NCI-H2107 treated with DMSO at 0.1 percent for 48 hours (cell line): ENCODE results near the gene RTP5.
"Not testable (repeated sequence)": the region's sequence is repeated elsewhere in the genome, so short reads cannot be mapped to it uniquely, and the experiment has no call there.

Experiments
- DNase-seq: peaks from one replicate; lab custom pipeline; 2025; ENCODE audit not compliant: unreplicated experiment; lab: John Stamatoyannopoulos, UW

Gene RTP5

DNA sequence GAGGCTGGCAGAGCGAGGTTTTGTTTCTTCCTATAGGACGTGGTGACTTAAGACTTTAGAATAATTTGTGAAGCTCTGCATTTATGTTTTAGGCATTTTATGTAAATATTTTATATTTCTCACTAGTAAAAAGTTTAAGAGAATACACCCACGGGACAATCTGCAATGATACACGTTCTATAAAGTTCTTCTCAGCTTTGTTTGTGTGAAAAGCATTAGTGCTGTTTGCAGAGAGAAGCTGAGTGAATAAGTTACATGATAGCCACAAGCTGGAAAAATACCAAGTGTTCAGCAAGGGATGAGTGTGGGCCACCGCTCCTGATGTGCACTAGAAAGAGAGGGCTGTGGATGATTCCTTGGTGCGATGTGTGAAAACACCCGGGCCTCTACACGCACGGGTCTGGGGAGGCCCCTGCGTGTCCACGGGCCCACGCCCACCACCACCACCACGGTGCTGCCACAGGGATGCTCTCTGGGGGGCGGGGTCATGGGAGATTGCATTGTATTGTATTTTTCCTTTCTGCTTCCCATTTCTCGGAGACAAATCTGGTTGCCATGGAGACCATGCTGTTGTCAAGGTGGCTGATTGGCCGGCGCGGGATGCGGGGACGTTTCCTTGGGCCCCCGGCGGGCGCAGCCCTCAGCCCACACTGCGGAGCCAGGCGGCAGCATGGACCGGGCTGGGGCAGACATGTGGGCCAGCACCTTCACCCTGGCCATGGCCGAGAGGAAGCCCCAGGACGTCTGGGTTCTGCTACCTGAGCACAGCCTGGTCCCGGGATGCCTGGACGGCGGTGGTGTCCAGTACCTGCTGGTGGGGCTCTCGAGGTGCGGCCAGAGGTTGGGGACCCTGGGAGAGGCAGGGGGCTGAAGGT is at the start of gene RTP5:
RTP5 (plus strand) TSS at position 643 of the 875 bp plus-strand sequence; CDS start at position 671, 28 bp downstream.
- no peak for DNase-seq

DNA sequence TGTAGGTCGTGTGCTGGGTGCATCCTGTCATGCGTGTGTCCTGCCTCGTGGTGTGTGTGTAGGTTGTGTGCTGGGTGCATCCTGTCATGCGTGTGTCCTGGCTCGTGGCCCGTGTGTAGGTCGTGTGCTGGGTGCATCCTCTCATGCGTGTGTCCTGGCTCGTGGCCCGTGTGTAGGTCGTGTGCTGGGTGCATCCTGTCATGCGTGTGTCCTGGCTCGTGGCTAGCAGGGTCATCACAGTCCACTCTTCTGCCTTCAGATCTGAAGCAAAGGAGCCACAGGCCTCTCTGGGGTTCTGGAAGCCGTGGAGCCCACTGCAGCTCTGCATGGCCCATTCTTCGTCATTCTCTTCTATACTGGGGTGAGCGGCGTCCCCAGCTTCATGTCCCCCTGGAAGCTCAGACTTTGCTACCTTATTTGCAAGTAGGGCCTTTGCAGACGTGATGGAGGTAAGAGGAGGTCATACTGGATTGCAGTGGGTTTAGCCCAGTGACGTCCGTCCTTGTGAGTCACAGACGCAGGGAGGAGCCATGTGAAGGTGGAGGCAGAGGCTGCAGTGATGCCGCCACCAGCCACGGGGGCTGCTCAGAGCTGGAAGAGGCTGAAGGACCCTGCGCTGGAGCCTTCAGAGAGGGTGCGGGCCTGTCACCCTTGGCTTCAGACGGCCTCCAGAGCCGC is 49.4 kb upstream of the RTP5 start:
- not testable (repeated sequence) for DNase-seq

DNA sequence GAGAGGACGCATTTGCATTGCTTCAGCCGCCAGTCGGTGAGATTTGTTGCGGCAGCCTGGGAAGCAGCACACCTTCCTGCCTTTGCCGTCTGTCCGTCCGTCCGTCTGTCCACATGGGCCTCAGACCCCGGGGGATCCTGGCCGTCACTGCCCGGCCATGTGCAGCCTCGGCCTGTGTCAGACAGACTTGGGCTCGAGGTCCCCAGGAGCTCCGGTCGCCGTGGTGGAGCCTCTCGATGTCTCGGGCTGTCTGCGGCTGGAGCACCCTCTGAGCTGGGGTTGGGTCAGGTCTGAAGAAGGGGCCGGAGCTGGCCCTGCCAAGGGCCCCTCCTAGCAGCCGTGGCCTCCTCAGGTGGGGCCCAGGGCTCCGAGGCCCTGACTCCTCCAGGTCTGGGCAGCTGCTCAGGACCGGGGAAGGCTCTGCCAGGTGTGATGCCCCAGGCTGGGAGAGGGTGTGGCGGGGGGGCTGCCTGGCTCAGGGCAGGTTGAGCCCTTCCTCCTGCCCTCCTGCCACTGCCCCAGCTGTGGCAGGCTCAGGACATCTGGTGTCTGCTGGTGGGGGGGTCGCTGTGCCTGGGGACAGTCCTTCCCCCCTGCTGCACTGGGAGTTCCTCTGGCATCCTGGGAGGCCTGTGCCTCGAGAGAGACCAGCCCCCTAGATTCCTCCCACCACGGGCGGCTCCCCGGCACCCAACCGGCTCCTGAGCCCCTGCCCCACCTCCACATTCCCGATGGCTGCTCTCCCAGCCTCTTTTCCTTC is 48.7 kb upstream of the RTP5 start:
- DNase-seq, result no peak

DNA sequence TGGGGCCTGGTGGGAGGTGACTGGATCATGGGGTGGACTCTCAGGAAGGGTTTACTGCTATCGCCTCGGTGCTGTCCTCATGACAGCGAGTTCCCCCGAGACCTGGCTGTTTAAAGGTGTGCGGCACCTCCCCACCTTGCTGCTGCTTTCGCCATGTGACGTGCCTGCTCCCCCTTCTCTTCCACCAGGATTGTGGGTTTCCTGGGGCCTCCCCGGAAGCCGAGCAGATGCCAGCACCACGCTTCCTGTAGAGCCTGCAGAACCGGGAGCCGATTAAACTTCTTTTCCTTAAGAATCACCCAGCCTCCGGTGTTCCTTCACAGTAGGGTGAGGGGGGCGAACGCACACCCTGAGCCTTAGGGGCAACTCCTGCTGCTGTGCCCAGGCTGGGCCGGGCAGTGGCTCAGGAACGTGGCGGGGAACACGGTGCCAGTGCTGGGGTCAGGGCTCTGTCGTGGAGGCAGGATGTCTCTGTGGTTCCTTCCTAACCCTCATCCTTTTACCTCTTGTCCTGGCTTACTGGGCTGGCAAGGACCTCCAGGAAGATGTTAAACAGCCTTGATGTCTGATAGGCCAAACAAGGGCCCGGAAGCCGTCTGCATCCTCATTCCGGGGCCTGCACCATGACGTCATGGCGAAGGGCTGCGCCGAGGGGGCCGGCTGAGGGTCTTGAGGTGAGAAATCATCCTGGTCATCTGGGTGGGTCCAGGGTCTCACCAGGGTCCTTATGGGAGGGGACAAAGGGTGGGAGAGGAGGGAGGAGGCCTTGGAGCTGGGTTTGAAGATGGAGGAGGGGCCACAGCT is 47.9 kb upstream of the RTP5 start:
- DNase-seq, result no peak

DNA sequence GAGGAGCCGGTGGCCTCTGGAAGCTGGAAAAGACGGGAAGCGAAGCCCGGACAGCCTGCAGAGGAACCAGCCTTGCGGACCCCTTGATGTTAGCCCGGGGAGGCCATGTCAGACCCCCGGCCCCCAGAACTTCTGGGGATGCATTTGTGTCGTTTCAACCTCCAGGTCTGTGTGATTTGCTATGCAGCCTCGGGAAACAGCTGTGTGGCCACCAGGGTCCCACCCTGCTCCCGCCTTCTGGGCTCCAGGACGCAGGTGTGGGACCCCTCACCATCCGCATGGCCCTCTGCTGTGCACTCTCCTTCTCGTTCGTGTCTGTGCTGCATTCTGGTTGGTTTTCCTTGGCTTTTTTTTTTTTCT is 47.3 kb upstream of the RTP5 start:
- DNase-seq, result no peak

DNA sequence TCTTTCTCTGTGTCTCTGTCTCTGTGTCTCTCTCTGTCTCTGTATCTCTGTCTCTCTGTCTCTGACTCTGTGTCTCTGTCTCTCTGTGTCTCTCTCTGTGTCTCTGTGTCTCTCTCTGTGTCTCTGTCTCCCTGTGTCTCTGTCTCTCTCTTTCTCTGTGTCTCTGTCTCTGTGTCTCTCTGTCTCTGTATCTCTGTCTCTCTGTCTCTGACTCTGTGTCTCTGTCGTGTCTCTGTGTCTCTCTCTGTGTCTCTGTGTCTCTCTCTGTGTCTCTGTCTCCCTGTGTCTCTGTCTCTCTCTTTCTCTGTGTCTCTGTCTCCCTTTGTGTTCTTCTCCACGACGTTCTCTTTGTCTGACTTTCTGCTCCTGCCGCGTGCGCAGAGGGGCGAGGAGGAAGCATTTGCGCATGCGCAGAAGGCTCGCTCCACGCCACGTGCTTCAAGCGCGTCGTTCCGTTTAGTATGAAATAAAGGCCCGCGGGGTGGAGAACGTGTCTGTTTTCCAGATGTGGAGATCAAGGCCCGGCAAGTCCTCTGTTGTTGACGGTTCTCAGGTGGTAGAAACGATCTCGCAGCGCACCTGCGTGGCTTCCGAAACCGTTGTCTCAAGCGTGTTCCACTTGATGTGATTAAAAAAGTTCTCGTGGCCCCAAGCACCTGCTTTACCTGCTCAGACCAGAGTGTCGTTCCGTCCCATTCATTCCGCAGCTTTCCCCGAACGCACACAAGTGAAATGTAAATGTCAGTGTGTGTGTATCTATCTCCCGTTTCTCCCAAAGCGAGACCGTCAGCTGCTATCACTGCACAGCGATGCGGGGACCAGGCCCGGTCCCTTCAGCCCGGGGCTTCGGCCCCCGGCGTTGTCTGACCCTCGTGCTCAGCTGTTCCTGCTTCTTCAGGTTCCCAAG is 45.7 kb upstream of the RTP5 start:
- DNase-seq, result not testable (repeated sequence)

DNA sequence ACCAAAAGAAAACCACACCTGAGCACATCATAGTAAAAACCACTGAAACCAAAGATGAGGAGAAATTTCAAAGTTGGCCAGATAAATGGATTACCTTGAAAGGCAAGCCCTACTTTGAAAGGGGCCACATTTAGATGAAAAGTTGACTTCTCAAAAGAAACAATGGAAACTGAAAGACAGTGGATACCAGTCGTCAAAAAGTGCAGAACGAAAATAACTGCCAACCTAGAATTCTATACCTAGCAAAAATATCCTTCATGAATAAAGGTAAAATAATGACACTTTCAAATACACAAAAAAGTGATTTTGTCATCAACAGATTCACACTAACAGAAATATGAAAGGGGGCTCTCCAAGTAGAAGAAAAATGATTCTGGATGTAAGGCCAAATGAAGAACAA is 42.1 kb upstream of the RTP5 start:
- DNase-seq, result no peak

DNA sequence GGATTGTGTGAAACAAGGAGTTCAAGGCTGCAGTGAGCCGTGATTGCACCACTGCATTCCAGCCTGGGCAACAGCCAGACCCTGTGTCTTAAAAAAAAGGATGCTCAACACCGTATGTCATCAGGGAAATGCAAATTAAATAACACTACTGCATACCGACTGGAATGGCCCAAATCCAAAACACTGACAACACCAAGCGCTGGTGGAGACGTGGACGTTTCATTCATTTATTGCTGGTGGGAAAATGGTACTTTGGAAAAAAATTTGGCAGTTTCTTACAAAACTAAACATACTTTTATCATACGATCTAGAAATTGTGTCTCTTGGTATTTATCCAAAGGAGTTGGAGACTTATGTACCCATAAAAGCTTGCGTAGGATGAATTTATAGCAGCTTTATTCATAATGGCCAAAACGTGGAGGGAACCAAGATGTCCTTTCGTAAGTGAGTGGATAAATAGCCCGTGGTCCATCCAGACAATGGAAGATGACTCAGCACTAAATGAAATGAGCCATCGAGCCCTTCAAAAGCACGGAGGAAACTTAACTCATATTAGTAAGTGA is 36.3 kb upstream of the RTP5 start:
- no peak for DNase-seq

DNA sequence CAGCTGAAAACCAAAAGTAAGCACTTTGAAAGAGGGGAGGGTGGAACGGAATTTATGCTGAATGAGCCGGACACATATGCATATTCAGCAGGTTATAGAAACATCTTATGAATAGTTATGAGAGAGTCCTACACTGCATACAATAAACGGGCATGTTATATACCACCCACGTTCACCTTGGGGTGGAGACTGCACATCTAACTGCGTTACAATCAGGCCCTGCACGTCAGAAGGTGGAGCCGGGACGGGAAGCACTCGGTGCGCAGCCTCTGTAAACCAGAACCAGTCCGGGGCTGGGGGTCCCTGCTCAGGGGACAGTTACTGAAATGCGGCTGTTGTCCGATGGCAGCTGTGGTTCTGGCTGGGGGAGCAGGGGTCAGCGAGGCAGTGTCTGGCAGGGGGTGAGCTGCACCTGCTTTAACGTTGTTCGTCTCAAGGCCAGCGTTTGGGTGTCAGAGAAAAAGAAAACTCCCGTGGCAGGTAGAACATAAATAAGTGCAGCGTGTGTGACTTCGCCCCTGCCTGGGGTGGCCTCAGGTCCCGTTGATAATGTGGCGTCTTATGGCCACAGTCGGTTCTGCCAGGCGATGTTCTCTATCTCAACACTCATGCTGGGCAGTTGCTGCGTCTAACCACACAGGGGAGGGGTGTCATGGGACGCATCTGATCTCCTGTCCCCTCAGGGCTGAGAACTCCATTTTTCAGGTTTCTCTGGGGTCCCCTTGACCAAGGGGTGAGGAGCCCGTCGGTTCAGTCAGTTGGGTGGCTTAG is 35.6 kb upstream of the RTP5 start:
- not testable (repeated sequence) for DNase-seq

DNA sequence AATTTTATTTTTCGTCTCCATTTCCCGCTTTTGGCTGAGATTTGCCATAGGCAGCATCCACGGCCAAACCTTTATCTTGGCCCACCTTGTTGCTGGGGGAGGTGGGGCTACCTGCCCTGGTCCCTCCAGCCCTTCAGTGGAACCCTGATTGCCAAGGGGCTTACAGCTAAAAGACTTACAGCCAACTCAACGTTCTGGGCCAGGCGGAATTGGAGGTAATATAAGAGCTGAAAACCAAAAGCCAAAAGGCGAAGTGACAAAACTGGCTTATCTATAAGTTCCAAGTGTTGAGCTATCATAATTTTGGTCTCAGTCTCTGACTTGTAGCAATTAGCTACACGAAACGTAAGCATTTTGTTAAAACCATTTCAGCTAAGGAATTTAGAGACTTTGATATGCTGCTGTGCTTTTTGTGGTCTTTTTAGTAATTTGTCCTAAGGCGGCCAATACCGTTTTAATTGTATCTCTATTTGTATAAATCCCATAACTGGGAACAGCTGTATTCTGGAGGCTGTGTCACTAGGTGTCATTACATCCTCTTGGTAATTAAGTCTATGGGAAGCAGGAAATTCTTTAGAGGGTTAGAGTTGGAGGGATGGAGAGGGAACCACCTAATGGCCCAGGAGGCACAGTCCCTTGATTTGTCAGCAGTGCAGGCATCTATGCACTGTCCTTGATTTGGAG is 34.9 kb upstream of the RTP5 start:
- no peak for DNase-seq

DNA sequence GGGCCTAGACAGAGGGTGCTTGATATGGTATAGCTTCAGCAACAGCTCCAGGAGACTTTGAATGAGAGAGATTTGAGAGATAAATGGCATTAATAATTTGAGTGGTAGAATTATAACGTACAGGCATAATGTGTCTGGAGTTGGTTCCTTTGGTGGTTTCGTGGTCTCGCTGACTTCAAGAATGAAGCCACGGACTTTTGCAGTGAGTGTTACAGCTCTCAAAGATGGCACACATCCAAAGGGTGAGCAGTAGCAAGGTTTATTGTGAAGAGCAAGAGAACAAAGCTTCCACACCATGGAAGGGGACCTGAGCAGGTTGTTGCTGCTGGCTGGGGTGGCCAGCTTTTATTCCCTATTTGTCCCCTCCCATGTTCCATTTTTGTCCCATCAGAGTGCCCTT is 33.9 kb upstream of the RTP5 start:
- DNase-seq, result no peak

DNA sequence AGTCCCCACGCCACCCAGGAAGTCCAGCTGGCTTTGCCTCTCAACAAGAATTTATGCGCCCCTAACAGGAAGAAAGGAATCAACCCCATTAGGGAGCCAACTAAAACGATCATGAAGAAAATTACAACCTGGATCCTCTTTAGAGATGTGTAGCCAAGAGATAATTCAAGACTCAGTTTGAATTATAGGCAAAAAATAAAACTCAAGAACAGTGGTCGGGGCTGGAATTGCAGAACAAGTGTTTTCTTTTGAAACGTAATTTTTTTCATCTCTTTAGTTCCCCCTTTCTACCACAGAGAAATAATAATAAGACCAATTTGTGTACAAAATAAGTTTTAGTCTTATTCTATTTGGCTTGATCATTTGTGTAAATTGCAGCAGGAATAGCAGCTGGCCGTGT is 33.2 kb upstream of the RTP5 start:
- DNase-seq, result no peak

DNA sequence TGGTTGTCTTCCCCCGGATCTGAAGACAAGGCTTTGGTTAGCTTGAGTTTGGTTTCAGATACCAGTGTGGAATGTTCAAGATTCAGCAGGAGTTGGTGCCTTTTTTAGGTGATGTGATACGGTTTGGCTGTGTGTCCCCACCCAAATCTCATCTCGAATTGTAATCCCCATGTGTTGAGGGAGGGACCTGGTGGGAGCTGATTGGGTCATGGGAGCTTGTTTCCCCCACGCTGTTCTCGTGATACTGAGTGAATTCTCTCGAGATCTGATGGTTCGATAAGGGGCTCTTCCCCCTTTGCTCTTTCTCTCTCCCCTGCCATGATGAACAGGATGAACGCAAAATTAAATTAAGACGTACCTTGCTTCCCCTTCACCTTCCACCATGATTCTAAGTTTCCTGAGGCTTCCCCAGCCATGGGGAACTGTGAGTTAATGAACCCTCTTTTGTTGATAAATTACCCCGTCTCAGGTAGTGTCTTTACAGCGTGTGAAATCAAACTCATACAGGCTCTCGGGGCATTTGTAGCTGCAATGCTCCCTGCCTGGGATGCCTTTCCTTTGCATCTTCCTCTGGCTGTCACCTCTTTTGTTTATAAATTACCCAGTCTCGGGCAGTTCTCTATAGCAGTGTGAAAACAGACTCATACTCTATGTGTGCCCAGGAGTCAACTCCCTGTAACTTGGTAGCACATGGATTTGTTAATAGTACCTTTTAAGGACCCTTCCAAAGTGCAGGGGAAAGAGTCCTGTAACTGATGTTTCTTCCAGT is 32.1 kb upstream of the RTP5 start:
- DNase-seq, result no peak

DNA sequence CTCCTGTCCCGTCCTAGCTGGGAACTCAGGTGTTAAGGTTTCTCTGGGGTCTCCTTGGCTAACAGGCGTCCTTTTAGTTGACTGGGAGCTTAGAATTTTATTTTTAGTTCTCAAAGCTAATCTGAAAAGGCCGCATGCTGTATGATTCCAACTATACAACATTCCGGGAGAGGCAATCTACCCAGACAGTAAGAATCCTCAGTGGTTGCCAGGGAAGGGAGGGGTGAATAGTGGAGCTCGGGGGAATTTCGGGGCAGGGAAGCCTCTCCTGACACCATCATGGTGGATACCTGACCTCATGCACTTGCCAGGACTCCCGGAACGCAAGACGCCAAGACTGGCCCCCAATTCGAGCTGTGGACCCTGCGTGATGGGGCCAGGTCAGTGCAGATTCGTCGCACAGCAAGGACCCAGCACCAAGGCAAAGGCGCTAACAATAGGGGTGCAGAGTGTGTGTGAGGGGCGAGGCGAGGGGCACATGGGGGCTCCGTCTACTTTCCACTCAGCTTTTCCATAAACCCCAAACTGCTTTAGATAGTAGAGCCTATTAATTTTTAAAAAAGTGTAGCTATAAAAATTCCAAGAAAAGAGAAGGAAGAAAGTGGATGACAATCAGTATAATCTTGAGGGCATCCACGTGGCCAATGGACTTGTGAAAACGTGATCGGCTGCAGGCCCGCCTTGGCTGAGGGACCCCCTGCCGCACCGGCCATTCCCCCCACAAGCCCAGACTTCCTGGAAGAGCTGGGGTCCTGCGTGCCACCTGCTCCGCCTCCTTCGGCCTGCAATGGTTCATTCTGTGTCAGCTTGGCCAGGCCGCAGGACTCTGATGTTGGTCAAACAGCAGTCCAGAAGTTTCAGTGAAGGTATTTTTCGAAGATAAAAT is 28.1 kb upstream of the RTP5 start:
- no peak for DNase-seq

DNA sequence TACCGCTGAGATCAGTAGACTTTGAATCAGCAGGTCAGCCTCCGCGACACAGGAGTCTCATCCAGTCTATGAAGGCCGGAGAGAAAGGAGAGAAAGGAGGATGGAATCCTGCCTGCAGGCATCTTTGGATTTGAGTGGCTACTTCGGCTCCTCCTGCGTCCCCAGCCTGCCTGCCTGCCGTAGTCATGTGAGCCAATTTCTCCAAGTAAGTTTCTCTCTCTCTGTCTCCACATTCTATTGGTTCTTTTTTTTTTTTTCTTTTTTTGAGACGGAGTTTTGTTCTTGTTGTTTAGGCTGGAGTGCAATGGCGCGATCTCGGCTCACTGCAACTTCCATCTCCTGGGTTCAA is 27.5 kb upstream of the RTP5 start:
- DNase-seq, result no peak

DNA sequence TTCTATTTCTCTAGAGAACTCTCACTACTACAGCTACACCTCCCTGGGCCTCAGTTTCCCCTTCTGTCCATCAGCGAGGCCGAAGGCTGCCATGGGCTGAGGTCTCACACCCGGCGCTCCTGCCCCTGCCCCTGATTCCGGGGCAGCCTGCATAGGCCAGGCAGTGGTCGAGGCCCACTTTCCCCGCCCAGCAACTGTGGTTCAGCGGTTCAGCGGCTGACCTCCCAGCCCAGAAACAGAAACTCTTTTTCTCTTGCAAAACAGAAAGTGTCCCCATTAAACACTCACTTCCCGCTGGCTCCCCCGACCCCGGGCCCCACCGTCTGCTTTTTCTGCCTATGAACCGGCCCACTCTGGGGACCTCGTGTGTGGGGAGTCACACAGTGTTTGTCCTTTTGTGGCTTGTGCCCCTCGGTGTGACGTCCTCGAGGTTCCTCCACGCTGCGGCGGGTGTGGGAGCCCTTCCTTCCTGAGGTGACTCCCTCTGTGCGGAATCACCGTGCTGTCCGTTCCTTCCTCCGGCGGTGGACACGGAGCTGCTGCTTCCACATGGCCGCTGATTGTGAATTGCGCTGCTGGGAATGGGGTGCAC is 26.8 kb upstream of the RTP5 start:
- DNase-seq, result no peak
